Lower leg skin (tissue), 4 donors: ENCODE data around the gene CCND1. TPM values are rescaled to one million over a fixed set of nuclear protein-coding genes. Genes with fewer than 3 reads are reported as not detected.
"Not testable (repeated sequence)": the region's sequence is repeated elsewhere in the genome, so short reads cannot be mapped to it uniquely, and the experiment has no call there.

Source experiments
- DNase-seq, 2 donors: peaks; one replicate each; pipeline ENCODE4 v3.0.0-alpha.2; 2019; ENCODE audit warnings: low spot score in 2 of 2
- H3K4me3 ChIP-seq: fragments of 200-600 bp; sonication (generic); 2 replicates; pipeline ENCODE4 v1.5.1; 2017; ENCODE audit warnings: mild to moderate bottlenecking, low read depth; ENCODE audit not compliant: poor library complexity, severe bottlenecking
- CTCF ChIP-seq, 3 donors: fragments of 450-650 bp; IDR thresholded peaks; one replicate each; pipeline ENCODE4 v1.5.1; 2016; ENCODE audit warnings: antibody characterized with exemption in 3 of 3, mild to moderate bottlenecking in 3 of 3, moderate library complexity in 2 of 3
- POLR2A ChIP-seq, 2 donors: fragments of 450-650 bp; IDR thresholded peaks; one replicate each; pipeline ENCODE4 v1.6.1; 2016 to 2017; ENCODE audit warnings: antibody characterized with exemption in 2 of 2, mild to moderate bottlenecking in 1 of 2, moderate library complexity in 1 of 2
- WGBS, 2 donors: methylation state at CpG; one replicate each; pipeline ENCODE4 v1.1.5; 2018; 5-methylcytosine and 5-hydroxymethylcytosine counted together
- intact Hi-C: fragments of 100-400 bp; cut with DNase I; formaldehyde crosslinking; loops from one replicate; pipeline ENCODE4 v1.15.0; 2023; ENCODE audit warnings: low total_unique reads
- total RNA-seq, 4 donors: library from RNA; depleted of rRNA; stranded (reverse); fragments of >200 nt; gene quantifications; one replicate each; pipeline ENCODE4 v1.1.0, GENCODE V29; 2016

The CCND1 gene
- total RNA-seq, 4 donors from 2014 or later = 194 to 370 (median 229) TPM

GRCh38 chr11:69689484-69690319, 48.7 kb downstream of the CCND1 start:
- no peak for TF ChIP-seq POLR2A (IDR thresholded peaks at IDR 0.05)
- no peak for TF ChIP-seq CTCF (IDR thresholded peaks at IDR 0.05)
- H3K4me3 ChIP-seq = no peak overlapping the region
- no peak for DNase-seq
- 81 to 89% methylated on average over 5 of the region's 5 CpGs for WGBS, 2 donors
- intact Hi-C loops = loop anchor here (5.0 to 10.0 kb wide), 2 partner anchors 223 to 505 kb away; no protein-coding TSS in a partner anchor

GRCh38 chr11:69691463-69691862, 50.5 kb downstream of the CCND1 start:
- intact Hi-C loops = no loop called here
- 74 to 88% methylated on average over 2 of the region's 2 CpGs for WGBS, 2 donors
- no peak for TF ChIP-seq CTCF (IDR thresholded peaks at IDR 0.05)
- no peak for TF ChIP-seq POLR2A (IDR thresholded peaks at IDR 0.05)
- H3K4me3 ChIP-seq = no peak overlapping the region
- DNase-seq = no peak

- TF ChIP-seq CTCF (IDR thresholded peaks at IDR 0.05) = no peak
- TF ChIP-seq POLR2A (IDR thresholded peaks at IDR 0.05) = no peak
- H3K4me3 ChIP-seq = no peak overlapping the region
- intact Hi-C loops = no loop called here
- DNase-seq = no peak
Observed at GRCh38 chr11:69692422-69692821, 51.5 kb downstream of the CCND1 start.

GRCh38 chr11:69694781-69695180, 53.8 kb downstream of the CCND1 start:
- no peak for DNase-seq
- 74 to 80% methylated on average over 10 of the region's 10 CpGs for WGBS, 2 donors
- intact Hi-C loops = no loop called here
- TF ChIP-seq POLR2A (IDR thresholded peaks at IDR 0.05) (no peak), CTCF (IDR thresholded peaks at IDR 0.05) (no peak)
- H3K4me3 ChIP-seq = no peak overlapping the region

- TF ChIP-seq CTCF (IDR thresholded peaks at IDR 0.05) (no peak), POLR2A (IDR thresholded peaks at IDR 0.05) (no peak)
Observed at GRCh38 chr11:69695581-69695980, 54.6 kb downstream of the CCND1 start.

GRCh38 chr11:69695995-69696394, 55.0 kb downstream of the CCND1 start:
- intact Hi-C loops, H3K4me3 ChIP-seq, DNase-seq: not testable (repeated sequence)
- 61 to 69% methylated on average over 6 of the region's 6 CpGs for WGBS, 2 donors

More at GRCh38 chr11:69695581-69695980, 54.6 kb downstream of the CCND1 start:
- 67 to 73% methylated on average over 7 of the region's 7 CpGs for WGBS, 2 donors
- no peak for DNase-seq
- intact Hi-C loops = no loop called here
- H3K4me3 ChIP-seq = no peak overlapping the region
